ENCODE results near the gene NCAPH2.

NCAPH2 gene

GRCh38 chr22:50545522-50546325 lies 37.7 kb downstream of the NCAPH2 start, which contains the start of gene KLHDC7B (continued):
- TF ChIP-seq ZNF518A (tag by site-specific recombination; conservative IDR thresholded peaks at IDR 0.05; ENCODE audit: low read depth): no peak
- no peak for TF ChIP-seq ZNF514 (tag by site-specific recombination; IDR thresholded peaks at IDR 0.05)
- peak; percentile 30; the same call in 1 of the 2 replicates for TF ChIP-seq KLF1 (tag by site-specific recombination; IDR thresholded peaks at IDR 0.05)
- no peak for TF ChIP-seq ZNF621 (tag by site-specific recombination; IDR thresholded peaks at IDR 0.05)
- no peak for TF ChIP-seq SP3 (tag by site-specific recombination; IDR thresholded peaks at IDR 0.05)
- TF ChIP-seq ZFP37 (tag by site-specific recombination; IDR thresholded peaks at IDR 0.05): no peak
- no peak for TF ChIP-seq ZBTB11 (tag by site-specific recombination; conservative IDR thresholded peaks at IDR 0.05; ENCODE audit: low read depth)
- no peak for TF ChIP-seq TSHZ1 (tag by site-specific recombination; IDR thresholded peaks at IDR 0.05; ENCODE audit: borderline replicate concordance)
- TF ChIP-seq OSR2 (tag by site-specific recombination; IDR thresholded peaks at IDR 0.05): no peak
- no peak for TF ChIP-seq ZNF585B (tag by site-specific recombination; IDR thresholded peaks at IDR 0.05)
- TF ChIP-seq ZNF2 (tag by site-specific recombination; IDR thresholded peaks at IDR 0.05): no peak
- TF ChIP-seq ZNF704 (tag by site-specific recombination; IDR thresholded peaks at IDR 0.05): no peak
- TF ChIP-seq GLIS2 (tag by site-specific recombination; IDR thresholded peaks at IDR 0.05): peak; percentile 60; the same call in 1 of the 2 replicates
- TF ChIP-seq SP2 (tag by site-specific recombination; IDR thresholded peaks at IDR 0.05): no peak
- TF ChIP-seq ZBTB48 (tag by site-specific recombination; IDR thresholded peaks at IDR 0.05): peak; percentile 35; the same call in 1 of the 2 replicates
- no peak for TF ChIP-seq IKZF3 (tag by site-specific recombination; IDR thresholded peaks at IDR 0.05)
- no peak for TF ChIP-seq ZNF138 (tag by site-specific recombination; IDR thresholded peaks at IDR 0.05; ENCODE audit: borderline replicate concordance)
- no peak for TF ChIP-seq AEBP2 (tag by site-specific recombination; IDR thresholded peaks at IDR 0.05; ENCODE audit: borderline replicate concordance)
- peak; percentile 93 for TF ChIP-seq ZIC2 (tag by site-specific recombination; IDR thresholded peaks at IDR 0.05)
- no peak for TF ChIP-seq ZNF391 (tag by site-specific recombination; IDR thresholded peaks at IDR 0.05; ENCODE audit: borderline replicate concordance, low read depth)
